ENCODE measurements around the gene NOD1. TPM values are rescaled to one million over a fixed set of nuclear protein-coding genes. Genes with fewer than 3 reads are reported as not detected.
A peak's percentile ranks its signal among the peaks of the same experiment; 100 is the strongest.

Gene NOD1
- total RNA-seq, 4 donors from 2014 or later = 15.6 to 50.4 (median 26.7) TPM

DNA sequence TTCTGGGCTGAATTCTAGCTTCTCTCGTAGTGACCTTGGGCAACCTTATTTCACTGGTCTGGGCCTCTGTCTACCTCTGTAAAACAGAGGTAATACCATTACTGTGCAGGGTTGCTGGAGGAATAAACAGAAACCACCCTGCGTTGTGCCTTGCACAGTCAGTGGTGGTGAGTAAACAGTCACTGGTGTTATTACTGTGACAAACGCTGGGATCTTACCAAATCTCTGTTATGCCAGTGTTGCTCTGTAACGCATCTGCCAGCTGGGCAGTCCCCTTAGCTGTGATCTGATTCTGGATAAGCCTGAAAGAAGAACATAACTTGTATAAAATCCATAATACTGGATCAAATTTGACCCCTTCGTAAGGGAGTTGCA, 49.4 kb downstream of the NOD1 start:
- TF ChIP-seq, protein P1, sequence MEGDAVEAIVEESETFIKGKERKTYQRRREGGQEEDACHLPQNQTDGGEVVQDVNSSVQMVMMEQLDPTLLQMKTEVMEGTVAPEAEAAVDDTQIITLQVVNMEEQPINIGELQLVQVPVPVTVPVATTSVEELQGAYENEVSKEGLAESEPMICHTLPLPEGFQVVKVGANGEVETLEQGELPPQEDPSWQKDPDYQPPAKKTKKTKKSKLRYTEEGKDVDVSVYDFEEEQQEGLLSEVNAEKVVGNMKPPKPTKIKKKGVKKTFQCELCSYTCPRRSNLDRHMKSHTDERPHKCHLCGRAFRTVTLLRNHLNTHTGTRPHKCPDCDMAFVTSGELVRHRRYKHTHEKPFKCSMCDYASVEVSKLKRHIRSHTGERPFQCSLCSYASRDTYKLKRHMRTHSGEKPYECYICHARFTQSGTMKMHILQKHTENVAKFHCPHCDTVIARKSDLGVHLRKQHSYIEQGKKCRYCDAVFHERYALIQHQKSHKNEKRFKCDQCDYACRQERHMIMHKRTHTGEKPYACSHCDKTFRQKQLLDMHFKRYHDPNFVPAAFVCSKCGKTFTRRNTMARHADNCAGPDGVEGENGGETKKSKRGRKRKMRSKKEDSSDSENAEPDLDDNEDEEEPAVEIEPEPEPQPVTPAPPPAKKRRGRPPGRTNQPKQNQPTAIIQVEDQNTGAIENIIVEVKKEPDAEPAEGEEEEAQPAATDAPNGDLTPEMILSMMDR (IDR thresholded peaks at IDR 0.05) = no peak
- peak in 1 of 2 donors; percentile 24 for TF ChIP-seq POLR2A (IDR thresholded peaks at IDR 0.05)
- peaks cover 45 to 57% of the 10 kb centered on the region in 2 donors for H3K4me1 ChIP-seq
- DNase-seq = peak in 1 of 2 donors; percentile 27
- no peaks in the 10 kb centered on the region for H3K27me3 ChIP-seq
- H3K9me3 ChIP-seq = no peaks in the 10 kb centered on the region
- no peak overlapping the region for H3K4me3 ChIP-seq (replicated peaks in 1 of 3)
- 56 to 71% methylated on average over 5 of the region's 5 CpGs for WGBS, 2 donors
- peak overlapping the region in 2 of 3 donors; percentile 64 to 93 for H3K27ac ChIP-seq
- peaks cover 3 to 19% of the 10 kb centered on the region in 2 donors for H3K36me3 ChIP-seq
- intact Hi-C loops (cut with DNase I) = no loop called here

DNA sequence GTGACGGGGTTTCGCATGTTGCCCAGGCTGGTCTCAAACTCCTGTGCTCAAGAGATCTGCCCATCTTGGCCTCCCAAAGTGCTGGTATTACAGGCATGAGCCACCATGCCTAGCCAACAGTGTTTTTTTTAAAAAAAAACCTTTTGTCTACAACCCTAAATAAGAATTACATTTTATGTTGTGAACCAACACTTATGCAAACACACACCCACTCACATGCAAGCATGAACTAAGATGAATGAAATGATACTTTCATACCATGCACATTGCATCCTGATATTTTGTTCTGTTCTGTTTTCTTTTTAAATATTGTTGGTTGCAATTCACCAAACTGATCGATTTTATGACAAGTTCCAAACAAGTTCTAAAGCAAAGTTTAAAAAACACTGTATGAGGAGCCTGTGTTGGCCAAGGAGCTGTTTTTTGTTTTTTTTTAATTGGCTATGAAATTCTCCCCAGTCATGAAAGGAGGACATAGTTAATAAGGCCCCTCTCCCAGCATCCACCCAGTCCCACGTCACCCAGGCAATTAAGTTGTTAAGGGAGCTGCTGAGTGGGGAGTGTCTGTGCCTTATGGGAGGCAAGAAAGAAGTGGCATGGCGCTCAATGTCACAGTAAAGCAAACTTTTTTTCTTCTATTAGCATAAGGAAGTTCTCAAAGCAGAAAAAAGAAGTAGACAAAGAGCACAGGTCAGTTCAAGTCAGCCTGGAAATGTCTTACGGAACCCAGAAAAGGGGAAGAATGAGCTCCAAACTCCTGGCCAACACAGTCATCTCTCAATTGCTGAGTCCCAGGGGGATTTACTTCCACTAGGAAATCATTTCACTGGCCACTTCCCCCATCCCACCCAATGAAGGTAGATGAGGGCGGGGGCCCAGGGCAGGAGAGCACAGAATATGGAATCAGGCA, 50.1 kb downstream of the NOD1 start:
- intact Hi-C loops (cut with DNase I) = no loop called here
- Histone ChIP-seq H3K4me1 (peaks cover 39 to 51% of the 10 kb centered on the region in 2 donors), H3K27ac (peak overlapping the region in 2 of 3 donors; percentile 64 to 93), H3K9me3 (no peaks in the 10 kb centered on the region), H3K27me3 (no peaks in the 10 kb centered on the region), H3K4me3 (replicated peaks in 1 of 3) (no peak overlapping the region), H3K36me3 (peaks cover 3 to 19% of the 10 kb centered on the region in 2 donors)
- DNase-seq = no peak
- TF ChIP-seq, protein P1 (IDR thresholded peaks at IDR 0.05) = no peak
- TF ChIP-seq POLR2A (IDR thresholded peaks at IDR 0.05) = no peak
- 93% methylated on average over 7 of the region's 7 CpGs for WGBS, 2 donors

DNA sequence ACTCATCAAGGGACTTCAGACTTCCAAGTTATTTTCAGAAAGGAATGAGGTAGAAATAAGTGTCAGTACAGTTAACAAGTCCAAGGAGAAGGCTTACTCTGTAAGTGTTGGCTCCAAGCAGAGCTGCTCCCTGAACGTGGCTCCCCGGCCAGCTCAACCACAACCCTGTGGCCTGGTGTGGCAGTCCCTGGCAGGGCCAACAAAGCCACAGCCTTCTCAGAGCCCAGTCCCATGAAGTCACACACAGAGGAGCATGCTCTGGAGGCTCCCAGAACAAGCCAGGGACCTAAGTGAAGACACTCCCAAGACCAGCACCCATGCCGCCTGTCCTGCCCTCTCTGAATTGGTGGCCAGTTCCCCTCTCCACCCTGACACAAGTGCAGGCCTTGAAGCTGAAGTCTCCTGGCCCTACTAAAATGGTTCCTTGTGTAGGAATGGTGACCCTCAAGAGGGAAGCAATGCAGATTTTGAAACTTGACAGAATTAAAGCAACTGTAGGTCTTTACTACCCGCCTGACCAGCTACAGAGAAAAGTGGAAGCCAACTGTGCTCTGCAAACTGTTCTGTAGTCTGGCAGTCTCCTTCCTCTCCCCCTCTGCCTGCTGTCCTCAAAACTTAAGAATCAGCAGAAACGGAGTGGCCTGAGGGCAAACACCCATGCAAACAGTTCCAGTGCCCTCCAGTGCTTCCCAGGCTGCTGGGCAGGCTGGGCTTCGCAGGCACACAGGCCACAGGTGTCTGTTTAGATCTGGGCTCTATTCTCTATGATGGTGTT, 51.1 kb downstream of the NOD1 start:
- peaks cover 3 to 19% of the 10 kb centered on the region in 2 donors for H3K36me3 ChIP-seq
- no peaks in the 10 kb centered on the region for H3K27me3 ChIP-seq
- no peaks in the 10 kb centered on the region for H3K9me3 ChIP-seq
- 86 to 89% methylated on average over 6 of the region's 6 CpGs for WGBS, 2 donors
- DNase-seq = no peak
- peaks cover 32 to 42% of the 10 kb centered on the region in 2 donors for H3K4me1 ChIP-seq
- H3K4me3 ChIP-seq (replicated peaks in 1 of 3) = no peak overlapping the region
- no peak for TF ChIP-seq POLR2A (IDR thresholded peaks at IDR 0.05)
- TF ChIP-seq, protein P1 (IDR thresholded peaks at IDR 0.05) = no peak
- intact Hi-C loops (cut with DNase I) = no loop called here
- peak overlapping the region in 2 of 3 donors; percentile 18 to 20 for H3K27ac ChIP-seq

DNA sequence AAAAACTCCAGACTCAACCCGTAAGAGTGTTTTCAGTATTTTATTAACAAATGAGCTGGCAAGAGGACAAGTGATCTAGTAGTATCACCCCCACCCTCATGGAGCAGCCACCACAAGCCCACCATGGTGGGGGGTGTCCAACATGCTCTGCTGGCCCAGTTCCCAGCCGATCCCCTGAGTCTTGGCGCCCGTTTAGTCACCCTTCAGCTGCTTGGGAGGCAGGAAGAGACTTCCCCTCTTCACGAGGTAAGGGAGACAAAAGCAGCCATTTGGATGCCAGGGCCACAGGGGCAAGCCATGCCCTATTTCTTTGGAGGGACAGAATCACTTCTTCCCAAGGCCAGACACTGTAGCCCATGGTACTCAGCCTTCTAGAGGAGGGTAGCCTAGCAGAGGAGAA, 54.1 kb downstream of the NOD1 start:
- Histone ChIP-seq H3K27me3 (no peaks in the 10 kb centered on the region), H3K27ac (no peak overlapping the region), H3K9me3 (no peaks in the 10 kb centered on the region), H3K4me1 (peaks cover 3 to 13% of the 10 kb centered on the region in 2 donors), H3K36me3 (peaks cover 3 to 19% of the 10 kb centered on the region in 2 donors), H3K4me3 (replicated peaks in 1 of 3) (no peak overlapping the region)
- TF ChIP-seq, protein P1 (IDR thresholded peaks at IDR 0.05) = no peak
- no peak for TF ChIP-seq POLR2A (IDR thresholded peaks at IDR 0.05)
- intact Hi-C loops (cut with DNase I) = no loop called here
- 93 to 100% methylated on average over 1 to 5 of the region's 5 CpGs for WGBS, 2 donors
- no peak for DNase-seq
